ENCODE data around the gene PCED1A.
"Not testable (repeated sequence)": the region's sequence is repeated elsewhere in the genome, so short reads cannot be mapped to it uniquely, and the experiment has no call there.

Gene PCED1A

DNA sequence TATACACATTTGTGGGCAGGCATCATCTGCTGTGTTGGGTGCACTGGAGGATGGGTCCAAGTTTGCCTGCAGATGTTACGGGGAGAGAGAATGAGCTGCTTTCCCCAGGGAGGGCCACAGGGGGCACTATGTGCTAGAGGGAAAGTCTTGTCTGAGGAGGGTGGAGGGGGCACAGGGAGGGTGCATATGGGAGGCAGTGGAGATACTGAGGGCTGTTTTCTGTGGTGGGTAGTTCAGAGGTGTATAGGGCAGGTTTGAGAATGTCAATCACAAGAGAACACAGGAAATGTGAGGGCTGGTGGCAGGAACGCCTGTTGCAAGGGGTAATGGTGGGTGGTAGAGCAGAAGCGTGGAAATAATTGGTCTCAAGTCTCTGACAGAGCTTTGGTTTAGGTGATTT, 25.2 kb upstream of the PCED1A start:
- FAIRE-seq, result no peak

DNA sequence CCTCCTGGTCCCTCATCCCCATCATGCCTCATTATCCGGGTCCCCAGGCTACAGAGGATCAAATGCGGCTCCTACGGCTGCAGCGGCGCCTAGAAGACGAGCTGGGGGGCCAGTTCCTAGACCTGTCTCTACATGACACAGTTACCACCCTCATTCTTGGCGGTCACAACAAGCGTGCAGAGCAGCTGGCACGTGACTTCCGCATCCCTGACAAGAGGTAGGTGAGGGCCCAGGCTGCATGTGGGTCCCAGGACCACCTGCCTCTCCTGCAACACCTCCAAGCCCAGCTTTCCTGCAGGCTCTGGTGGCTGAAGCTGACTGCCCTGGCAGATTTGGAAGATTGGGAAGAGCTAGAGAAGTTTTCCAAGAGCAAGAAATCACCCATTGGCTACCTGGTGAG, 24.6 kb upstream of the PCED1A start:
- FAIRE-seq, result no peak

DNA sequence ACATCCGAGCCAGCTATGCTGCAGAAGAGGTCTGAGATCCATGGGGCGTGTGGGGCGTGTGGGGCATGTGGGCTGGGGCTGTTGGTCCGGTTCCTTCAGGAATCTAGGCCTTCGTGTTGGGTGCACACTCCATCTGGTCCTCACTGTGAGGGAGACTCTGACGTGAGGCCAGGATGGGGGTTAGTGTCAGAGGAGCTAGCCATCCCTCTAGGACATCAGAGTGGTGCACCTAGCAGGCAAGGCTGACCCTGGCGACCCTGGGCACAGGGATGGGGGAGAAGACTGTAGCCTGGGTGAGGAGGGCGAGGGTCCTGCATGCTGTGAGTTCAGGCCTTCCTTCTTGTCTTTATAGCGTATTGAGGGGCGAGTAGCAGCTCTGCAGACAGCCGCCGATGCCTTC, 24.2 kb upstream of the PCED1A start:
- no peak for FAIRE-seq

DNA sequence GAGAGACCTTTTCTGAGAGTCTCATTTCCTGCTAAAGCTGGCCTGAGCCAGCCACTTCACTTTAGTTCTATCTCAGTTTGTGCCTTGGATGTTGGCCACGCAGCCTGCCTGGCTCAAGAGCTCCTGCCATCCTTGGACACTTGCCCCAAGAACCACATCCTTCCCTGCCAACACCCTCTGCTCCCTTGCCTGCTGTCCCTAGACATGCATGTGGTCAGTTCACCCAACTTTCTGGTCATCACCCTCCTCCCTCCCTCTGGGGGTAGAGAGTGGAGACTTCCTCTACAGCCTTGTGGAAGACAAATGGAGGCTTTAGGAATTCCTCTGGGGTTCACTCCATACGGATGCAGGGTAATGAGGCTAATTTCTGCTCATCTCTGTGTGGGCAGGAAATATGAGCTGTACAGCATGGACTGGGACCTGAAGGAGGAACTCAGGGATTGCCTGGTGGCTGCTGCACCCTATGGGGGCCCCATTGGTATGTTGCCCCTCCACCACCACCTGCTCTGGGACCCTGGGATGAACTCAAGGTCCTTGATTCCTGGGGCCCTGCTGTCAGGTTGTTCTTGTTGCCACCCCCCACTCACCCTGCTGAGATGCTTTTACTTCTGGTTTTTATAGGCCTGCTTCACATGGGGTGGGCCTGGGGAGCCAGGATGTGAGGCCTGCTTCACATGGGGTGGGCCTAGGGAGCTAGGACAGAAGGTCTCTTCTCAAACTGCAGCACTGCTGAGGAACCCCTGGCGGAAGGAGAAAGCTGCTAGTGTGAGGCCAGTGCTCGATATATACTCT, 19.1 kb upstream of the PCED1A start:
- FAIRE-seq, result no peak

DNA sequence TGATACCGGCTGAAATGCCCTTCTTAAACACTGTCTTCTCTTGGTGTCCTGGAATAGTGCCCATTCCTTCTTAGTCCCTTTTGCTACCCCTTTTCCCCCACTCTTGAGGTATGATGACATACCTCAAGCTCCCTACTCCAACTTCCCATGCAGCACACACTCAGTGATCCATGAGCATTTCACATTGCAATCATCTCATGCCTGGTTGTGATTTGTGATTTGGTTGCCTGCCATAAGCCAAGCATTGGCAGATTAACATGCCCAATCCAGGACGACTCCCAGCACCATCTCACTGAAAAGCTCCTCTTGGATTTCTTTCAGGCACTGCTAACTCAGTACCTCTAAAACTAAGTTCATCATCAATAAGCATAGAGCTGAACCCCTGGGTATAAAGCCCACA, 18.1 kb upstream of the PCED1A start:
- no peak for FAIRE-seq

DNA sequence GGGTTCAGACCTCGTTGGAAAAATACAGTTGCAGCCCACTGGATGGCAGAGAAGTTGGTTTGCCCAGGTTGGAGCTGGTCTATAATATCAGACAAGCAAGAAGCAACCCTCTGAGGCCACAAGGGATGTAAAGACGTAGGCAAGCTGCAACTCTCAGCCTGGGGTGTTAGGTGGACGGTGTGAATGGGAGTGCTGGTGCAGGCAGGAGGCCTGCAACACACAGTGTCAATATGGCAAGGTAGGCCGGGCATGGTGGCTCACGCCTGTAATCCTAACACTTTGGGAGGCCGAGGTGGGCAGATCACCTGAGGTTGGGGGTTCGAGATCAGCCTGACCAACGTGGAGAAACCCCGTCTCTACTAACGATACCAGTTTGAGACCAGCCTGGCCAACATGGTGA, 10.6 kb upstream of the PCED1A start:
- FAIRE-seq, result no peak

DNA sequence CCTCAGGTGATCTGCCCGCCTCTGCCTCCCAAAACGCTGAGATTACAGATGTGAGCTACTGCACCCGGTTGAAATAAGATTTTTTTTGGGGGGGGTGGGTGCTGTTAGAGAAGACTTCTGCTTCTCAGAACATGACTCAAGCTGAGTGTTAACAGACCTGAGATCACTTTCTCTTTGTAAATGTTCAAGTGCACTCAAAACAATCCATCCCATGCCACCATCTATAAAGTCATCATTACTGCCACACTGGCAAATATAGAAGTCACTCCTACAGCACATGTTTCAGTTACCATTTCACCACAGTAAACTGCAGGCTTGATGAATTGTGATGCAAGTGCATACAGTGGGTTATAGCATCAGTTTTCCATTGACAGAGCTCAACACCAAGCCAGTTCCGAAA, 9.1 kb upstream of the PCED1A start:
- no peak for FAIRE-seq

DNA sequence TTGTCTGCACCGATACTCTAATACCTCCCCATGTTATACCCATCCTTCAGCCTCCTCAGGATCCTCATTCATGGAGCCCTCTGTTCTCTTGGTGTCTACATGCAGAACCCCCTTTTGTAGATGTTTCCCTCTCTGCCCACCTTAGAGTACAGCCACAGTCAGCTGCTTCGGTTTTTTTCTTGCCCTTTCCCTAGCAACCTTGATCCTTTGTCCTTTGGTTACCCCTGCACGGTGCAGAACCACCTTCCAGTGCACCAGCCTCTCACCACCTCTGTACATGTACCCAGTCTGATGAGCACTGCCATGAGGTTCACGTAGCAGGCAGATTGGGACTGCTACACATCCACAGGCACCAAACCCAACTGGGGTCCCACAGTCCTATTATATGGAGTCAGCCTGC, 7.3 kb upstream of the PCED1A start:
- FAIRE-seq, result no peak

DNA sequence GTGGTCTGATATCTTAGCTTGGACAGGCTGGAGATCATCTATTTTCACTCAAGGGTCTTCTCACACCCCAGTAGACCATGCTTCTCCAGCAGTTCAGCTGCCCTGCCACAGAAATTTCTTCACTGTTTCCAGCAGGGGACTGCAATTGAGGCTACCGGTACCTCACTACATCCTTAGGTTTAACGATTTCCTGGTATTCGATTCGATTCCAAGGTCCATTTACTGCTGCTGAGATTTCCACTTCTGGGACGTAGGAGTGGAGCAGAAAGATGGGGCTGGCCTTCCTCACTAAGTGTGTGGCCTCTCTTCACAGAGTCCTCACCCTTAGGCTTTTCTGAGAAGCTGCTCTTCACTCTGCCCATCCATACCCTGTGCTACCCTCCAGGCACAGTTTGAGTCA, 6.2 kb upstream of the PCED1A start:
- no peak for FAIRE-seq

DNA sequence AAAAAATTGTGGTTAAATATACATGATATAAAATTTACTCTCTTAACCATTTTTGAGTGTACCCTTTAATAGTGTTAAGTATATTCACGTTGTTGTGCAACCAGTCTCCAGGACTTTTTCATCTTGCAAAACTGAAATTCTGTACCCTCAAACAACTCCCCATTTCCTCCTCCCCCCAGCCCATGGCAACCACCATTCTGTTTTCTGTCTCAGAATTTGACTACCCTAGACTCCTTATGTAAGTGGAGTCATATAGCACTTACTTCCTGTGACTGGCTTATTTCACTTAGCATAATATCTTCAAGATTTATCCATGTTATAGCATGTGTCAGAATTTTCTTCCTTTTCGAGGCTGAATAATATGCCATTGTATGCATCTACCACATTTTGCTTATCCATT, 5.2 kb upstream of the PCED1A start:
- no peak for FAIRE-seq

DNA sequence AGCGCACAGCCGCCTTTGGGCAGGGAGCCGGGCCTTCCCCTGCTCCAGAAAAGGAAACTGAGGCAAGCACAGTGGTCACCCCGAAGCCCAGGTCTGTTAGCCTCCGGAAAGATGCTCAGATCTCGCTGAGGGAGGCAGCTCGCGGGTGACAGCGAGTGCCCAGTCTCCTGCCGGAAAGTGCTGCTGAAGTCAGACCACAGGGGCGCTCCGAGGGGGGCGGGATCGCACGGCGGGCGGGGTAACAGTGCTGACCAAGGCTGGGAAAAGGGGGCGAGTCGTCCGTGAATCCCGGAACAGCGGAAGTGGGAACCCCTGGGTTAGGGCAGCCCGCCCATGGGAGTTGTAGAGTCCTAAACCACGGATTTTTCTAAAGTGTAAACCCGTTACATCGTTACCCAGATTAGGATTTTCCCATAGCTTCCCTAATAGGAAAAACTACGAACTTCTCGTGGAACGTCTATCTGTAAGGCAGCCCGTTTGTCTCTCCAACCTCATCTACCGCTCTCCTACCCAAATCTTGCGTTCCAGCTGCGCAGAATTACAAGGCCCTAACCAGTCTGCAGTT, 594 bp upstream of the PCED1A start:
- no peak for FAIRE-seq

DNA sequence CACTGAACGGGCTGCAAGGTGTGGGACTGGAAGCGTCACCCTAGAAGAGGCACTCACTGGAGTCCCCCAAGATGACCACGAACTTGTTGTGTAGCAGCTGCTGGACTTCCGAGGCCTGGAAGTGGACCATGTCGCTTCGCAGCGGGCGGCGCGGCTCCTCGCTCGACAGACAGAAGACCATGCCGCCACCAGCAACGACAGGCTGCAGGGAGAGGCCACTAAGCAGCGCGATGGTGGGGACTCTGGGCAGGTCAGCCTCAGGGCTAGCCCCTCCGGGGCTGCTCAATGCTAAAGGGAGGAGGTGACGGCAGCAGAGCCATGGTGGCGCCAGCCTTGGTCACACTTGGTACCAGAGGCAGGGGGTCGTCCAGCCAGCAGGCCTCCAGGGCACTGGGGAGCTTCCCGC, 720 bp downstream of the PCED1A start:
- FAIRE-seq, result no peak

DNA sequence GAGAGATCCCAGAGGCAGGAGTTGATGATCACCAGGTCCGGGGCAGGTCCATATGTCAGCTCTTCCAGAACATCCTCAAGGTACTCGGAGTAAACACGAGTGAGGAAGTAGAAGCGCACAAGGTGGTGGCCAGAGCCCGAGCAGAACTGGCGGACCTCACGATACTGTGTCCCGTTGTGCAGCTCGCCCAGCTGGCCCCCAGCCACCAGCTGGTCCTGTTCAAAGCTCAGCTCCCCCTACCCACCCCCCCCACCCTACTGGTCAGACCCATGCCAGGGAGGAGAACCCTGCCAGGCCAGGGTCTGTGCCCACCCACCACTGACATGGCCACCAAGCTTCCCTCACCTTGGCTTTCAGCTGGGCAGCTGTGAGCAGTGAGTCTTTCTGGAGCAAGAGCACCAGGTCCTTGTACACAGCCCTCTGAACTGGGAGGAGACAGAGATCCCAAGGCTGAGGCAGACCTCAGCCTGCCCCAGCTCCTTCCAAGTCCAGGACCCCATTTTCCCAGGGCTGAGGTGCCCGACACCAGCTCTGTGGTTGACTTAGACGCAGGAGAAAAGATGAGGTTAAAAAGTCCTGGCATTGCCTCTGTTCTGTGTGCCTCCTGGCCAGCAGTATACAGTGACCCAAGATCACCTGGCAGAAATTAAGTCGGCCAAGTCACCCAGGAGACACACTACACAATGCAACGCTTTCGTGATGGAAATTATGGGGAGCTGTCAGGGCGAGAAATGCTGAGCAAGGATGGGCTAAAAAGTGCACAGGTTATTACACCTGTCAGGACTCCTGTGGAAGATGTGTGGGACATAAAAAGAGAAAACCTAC, 1.4 kb downstream of the PCED1A start:
- FAIRE-seq, result no peak

DNA sequence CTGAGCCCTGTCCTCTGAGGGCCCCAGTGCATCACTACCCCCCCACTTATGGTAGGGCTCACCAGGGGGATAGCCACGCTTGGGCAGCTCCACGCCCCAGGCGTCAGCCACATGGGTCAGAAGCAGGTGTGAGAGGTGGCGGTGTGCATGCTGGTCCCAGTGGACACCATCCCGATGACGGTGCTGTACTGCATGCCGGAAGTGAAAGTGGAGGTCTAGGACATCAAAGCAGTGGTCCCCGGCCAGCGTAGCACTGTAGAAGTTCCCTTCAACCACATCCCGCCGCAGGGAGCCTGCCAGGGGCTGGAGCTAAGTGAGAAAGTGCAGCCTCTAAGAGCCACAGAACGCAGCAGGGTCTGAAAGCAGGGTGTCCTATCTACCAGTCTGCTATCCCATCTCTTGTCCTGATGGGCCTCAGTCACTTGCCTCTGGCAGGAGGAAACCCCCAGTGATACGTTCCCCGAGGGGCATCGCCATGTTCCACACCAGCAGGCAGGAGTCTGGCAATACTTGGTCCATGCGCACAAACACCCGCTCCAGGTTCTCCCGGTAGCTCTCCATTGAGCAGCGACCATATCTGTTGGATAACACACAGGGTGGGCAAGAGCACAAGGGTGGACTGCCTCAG, 2.2 kb downstream of the PCED1A start:
- FAIRE-seq, result no peak

DNA sequence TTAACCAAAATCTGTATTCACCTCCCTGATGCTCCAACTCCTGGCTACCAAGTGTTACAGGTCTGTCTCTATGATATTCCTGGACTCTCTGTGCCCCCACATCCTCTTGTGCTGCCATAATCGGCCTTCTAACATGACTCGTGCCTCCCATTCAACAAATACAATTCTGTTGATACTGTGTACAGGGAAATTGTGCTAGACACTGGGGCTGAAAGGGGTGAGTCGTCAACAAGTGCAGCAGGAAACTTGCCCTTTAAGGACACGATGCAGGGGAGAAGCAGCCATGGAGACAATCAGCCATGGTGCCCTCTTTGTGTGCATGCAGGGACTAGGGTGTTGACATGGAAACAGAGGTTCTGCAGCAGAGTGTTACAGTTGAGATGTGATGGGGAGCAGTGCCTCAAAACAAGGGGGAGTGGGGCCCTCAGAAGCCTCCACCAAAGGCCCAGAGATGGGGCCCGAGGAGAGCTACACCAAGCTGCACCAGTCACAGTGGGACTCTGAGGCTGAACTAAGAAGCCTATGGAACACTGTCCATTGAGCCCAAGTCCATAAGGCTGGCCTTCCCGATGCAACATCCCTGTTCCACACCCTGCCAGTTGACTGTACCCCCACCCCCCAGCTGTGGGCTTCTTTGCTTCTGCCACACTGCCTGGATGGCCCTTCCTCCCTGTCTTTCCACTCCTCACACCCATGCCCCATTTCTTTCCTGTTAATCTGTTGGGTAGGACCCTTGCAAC, 3.1 kb downstream of the PCED1A start:
- FAIRE-seq, result no peak

DNA sequence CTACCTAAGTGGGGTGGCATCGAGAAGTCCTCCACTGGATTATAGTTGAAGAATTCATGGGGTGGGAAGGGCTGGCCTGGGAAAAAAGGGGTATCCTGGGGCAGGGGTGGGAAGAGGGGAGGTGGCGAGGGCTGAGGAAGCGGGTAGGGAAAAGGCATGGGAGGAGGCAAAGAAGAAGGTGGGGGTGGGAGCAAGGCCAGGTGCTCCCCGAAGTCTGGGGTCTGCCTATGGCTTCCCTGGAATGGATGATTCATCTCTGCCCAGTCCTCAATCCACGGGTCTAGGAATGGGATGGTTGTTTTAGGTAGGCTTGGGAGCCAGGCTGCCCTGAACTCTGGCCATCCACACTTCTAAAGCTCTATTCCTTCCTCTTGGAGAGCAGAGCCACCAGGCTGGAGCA, 4.4 kb downstream of the PCED1A start:
- FAIRE-seq, result no peak

DNA sequence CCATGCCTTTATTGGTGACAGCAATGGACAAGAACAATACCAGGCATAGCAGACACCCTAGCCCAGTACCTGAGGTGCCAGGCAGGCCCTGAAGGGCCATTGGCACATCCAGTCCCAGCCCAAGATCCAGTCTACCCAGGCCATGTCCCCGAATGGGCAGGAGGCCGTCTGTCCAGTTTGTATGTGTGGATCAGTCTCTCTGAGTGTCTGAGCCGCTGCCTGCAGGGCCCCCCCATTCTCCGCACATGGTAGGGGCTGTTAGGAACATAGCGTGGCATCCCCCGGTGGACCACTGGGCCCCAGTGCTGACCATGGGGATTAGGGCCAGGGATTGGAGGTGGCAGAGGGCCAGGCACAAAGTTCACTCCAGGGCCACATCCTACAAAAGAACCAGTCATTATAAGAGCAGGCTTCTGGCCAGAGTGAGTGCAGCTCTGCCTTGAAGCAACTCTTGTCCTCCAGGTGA, 5.1 kb downstream of the PCED1A start:
- FAIRE-seq, result no peak

DNA sequence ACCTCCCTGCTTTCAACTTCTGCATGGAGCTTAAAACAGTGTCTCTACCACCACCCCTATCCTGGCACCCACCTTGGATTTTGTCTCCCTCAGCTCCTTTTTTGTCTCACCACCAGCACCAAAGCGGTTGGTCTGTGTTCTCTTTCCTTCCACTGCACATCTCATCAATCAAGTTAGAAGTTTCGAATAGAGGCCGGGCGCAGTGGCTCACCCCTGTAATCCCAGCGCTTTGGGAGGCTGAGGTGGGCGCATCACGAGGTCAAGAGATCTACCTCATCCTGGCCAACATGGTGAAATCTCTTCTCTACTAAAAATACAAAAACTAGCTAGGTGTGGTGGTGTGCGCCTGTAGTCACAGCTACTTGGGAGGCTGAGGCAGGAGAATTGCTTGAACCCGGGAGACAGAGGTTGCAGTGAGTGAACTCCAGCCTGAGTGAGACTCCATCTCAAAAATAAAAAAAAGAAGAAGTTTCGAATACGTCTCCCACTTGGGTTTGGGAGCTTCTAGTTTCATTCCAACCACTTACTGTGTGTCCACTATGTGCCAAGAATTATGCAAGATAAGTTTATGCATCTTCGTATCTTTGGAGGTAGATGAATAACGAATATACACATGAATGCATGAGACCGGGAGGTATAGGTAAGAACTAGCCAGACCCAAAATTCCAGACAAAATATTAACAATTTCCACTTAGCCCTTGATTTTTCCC, 5.9 kb downstream of the PCED1A start:
- no peak for FAIRE-seq

DNA sequence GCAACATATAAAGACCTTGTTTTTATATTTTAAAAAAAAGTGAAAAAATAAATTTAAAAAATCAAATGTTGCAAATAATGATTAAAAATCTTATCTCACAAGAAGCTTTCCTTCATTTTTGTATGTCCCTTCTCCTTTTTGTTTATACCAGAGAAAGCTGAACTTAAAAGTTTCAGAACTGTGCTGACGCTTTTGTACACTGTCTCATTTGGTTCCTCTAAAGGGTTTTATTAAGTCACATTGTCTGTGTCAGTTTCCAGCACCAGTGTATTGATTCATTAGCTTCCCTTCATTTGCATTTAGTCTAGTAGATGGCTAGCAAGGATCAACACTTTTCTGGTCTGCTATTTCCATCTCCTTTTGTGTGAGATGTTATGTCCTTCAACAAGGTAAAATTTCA, 6.7 kb downstream of the PCED1A start:
- no peak for FAIRE-seq

DNA sequence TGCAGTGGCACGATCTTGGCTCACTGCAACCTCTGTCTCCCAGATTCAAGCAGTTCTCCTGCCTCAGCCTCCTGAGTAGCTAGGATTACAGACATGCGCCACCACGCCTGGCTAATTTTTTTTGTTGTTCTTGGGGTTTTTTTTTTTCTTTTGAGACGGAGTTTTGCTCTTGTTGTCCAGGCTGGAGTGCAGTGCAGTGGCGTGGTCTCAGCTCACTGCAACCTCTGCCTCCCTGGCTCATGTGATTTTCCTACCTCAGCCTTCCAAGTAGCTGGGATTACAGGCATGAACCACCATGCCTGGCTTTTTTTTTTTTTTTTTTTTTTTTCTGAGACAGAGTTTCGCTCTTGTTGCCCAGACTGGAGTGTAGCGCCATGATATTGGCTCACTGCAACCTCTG, 9.2 kb downstream of the PCED1A start:
- not testable (repeated sequence) for FAIRE-seq

DNA sequence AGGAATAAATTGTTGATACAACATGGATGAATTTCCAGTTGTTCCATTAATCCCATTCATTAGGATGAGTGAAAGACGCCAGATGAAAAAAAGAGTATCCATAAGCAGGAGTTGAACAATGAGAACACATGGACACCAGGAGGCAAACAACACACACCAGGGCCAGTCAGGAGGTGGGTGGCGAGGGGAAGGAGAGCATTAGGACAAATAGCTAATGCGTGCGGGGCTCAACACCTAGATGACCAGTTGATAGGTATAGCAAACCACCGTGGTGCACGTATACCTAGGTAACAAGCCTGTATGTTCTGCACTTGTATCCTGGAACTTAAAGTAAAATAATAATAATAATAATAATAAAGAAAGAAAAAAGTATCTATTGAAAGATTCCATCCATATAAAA, 11.1 kb downstream of the PCED1A start:
- no peak for FAIRE-seq

DNA sequence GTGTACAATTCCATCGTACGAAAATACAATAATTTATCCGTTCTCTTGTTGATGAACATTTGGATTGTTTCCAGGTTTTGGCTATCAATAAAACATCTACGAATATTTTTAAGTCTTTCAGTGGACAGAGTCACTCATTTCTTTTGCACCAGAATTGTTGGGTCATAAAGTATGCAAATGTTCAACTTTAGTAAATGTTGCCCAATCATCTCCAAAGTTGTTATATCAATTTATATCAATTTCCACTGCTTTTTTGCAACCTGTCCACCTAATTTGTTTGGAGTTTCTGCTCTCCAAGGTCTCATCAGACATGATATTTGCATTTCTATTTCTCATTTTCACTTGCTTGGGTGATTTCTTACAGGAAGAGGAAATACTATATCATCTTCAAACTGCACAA, 13.8 kb downstream of the PCED1A start:
- FAIRE-seq, result no peak
